ENCODE measurements around the gene ANKRD55. TPM values are rescaled to one million over a fixed set of nuclear protein-coding genes. Genes with fewer than 3 reads are reported as not detected.

ANKRD55 gene
- total and polyA plus RNA-seq, 2 donors (not counting 1 experiment from before 2014, with no cell fraction given): not detected

GRCh38 chr5:56101180-56101579, 131.9 kb downstream of the ANKRD55 start:
- no peak overlapping the region for H3K4me3 ChIP-seq (replicated peaks in 1 of 4; ENCODE audit: control extremely low read depth in 1 of 4, insufficient read depth in 1 of 4, low read depth in 3 of 4, low read length in 4 of 4)
- no peak overlapping the region for H2AFZ ChIP-seq (ENCODE audit: low read length)
- H3K36me3 ChIP-seq (ENCODE audit: control insufficient read depth, insufficient read depth, low read length): no peaks in the 10 kb centered on the region
- no peak overlapping the region for H3K9ac ChIP-seq (ENCODE audit: insufficient read depth, low read length)
- no peaks in the 10 kb centered on the region for H4K20me1 ChIP-seq (ENCODE audit: control insufficient read depth, extremely low read depth, insufficient read depth, low read length)
- no peak for DNase-seq (ENCODE audit: low read depth in 2 of 2)
- no peak overlapping the region for H3K4me2 ChIP-seq (ENCODE audit: extremely low read depth, insufficient read depth, low read length)
- no peak overlapping the region for H3K27ac ChIP-seq (ENCODE audit: insufficient read depth, low read length)
- peaks cover 11% of the 10 kb centered on the region for H3K4me1 ChIP-seq (ENCODE audit: control insufficient read depth, extremely low read depth, insufficient read depth, low read length)
- no peaks in the 10 kb centered on the region for H3K9me3 ChIP-seq (ENCODE audit: control insufficient read depth, insufficient read depth, low read depth, low read length)
- no peaks in the 10 kb centered on the region for H3K27me3 ChIP-seq (ENCODE audit: control insufficient read depth, insufficient read depth, low read length)
- TF ChIP-seq CTCF (conservative IDR thresholded peaks at IDR 0.05 in 1 of 2, IDR thresholded peaks at IDR 0.05 in 1 of 2; ENCODE audit: low read depth in 1 of 2, low read length in 2 of 2): no peak
- no peak for TF ChIP-seq EZH2 (IDR thresholded peaks at IDR 0.05; ENCODE audit: low read length, missing control alignments)
- no peaks in the 10 kb centered on the region for H3K79me2 ChIP-seq (ENCODE audit: control insufficient read depth, insufficient read depth, low read length)

GRCh38 chr5:56100439-56101176, 132.5 kb downstream of the ANKRD55 start:
- Histone ChIP-seq H3K27me3 (ENCODE audit: control insufficient read depth, insufficient read depth, low read length) (no peaks in the 10 kb centered on the region), H4K20me1 (ENCODE audit: control insufficient read depth, extremely low read depth, insufficient read depth, low read length) (no peaks in the 10 kb centered on the region), H3K36me3 (ENCODE audit: control insufficient read depth, insufficient read depth, low read length) (no peaks in the 10 kb centered on the region), H3K4me2 (ENCODE audit: extremely low read depth, insufficient read depth, low read length) (no peak overlapping the region), H2AFZ (ENCODE audit: low read length) (no peak overlapping the region), H3K9me3 (ENCODE audit: control insufficient read depth, insufficient read depth, low read depth, low read length) (no peaks in the 10 kb centered on the region), H3K4me3 (replicated peaks in 1 of 4; ENCODE audit: control extremely low read depth in 1 of 4, insufficient read depth in 1 of 4, low read depth in 3 of 4, low read length in 4 of 4) (no peak overlapping the region), H3K79me2 (ENCODE audit: control insufficient read depth, insufficient read depth, low read length) (no peaks in the 10 kb centered on the region), H3K4me1 (ENCODE audit: control insufficient read depth, extremely low read depth, insufficient read depth, low read length) (peaks cover 11% of the 10 kb centered on the region), H3K27ac (ENCODE audit: insufficient read depth, low read length) (no peak overlapping the region), H3K9ac (ENCODE audit: insufficient read depth, low read length) (no peak overlapping the region)
- DNase-seq (ENCODE audit: low read depth in 2 of 2): no peak
- no peak for TF ChIP-seq EZH2 (IDR thresholded peaks at IDR 0.05; ENCODE audit: low read length, missing control alignments)
- no peak for TF ChIP-seq CTCF (conservative IDR thresholded peaks at IDR 0.05 in 1 of 2, IDR thresholded peaks at IDR 0.05 in 1 of 2; ENCODE audit: low read depth in 1 of 2, low read length in 2 of 2)

GRCh38 chr5:56099346-56099745, 133.8 kb downstream of the ANKRD55 start:
- Histone ChIP-seq H3K27me3 (ENCODE audit: control insufficient read depth, insufficient read depth, low read length) (no peaks in the 10 kb centered on the region), H3K9ac (ENCODE audit: insufficient read depth, low read length) (no peak overlapping the region), H3K79me2 (ENCODE audit: control insufficient read depth, insufficient read depth, low read length) (no peaks in the 10 kb centered on the region), H3K4me3 (replicated peaks in 1 of 4; ENCODE audit: control extremely low read depth in 1 of 4, insufficient read depth in 1 of 4, low read depth in 3 of 4, low read length in 4 of 4) (no peak overlapping the region), H3K4me1 (ENCODE audit: control insufficient read depth, extremely low read depth, insufficient read depth, low read length) (peaks cover 11% of the 10 kb centered on the region), H3K27ac (ENCODE audit: insufficient read depth, low read length) (no peak overlapping the region), H4K20me1 (ENCODE audit: control insufficient read depth, extremely low read depth, insufficient read depth, low read length) (no peaks in the 10 kb centered on the region), H2AFZ (ENCODE audit: low read length) (no peak overlapping the region), H3K4me2 (ENCODE audit: extremely low read depth, insufficient read depth, low read length) (peak overlapping the region; percentile 16), H3K9me3 (ENCODE audit: control insufficient read depth, insufficient read depth, low read depth, low read length) (no peaks in the 10 kb centered on the region), H3K36me3 (ENCODE audit: control insufficient read depth, insufficient read depth, low read length) (no peaks in the 10 kb centered on the region)
- DNase-seq (ENCODE audit: low read depth in 2 of 2): peak; percentile 37 to 88
- TF ChIP-seq CTCF (conservative IDR thresholded peaks at IDR 0.05 in 1 of 2, IDR thresholded peaks at IDR 0.05 in 1 of 2; ENCODE audit: low read depth in 1 of 2, low read length in 2 of 2): no peak
- no peak for TF ChIP-seq EZH2 (IDR thresholded peaks at IDR 0.05; ENCODE audit: low read length, missing control alignments)

All from fibroblast of lung (primary cell).